GM23338 (cell line): Measurements from ENCODE around the gene CATSPERD.

Source experiments
- CTCF ChIP-seq, 2 experiments: fragments of 200-600 bp in 1 of 2; sonication (generic) in 1 of 2; conservative IDR thresholded peaks; 2 replicates each; pipeline versions ENCODE4 v1.5.1 to v1.6.1; 2016 to 2017; ENCODE audit warnings: antibody characterized with exemption in 2 of 2, low read depth in 2 of 2, mild to moderate bottlenecking in 2 of 2, moderate library complexity in 1 of 2
- EZH2 ChIP-seq: fragments of 200-600 bp; sonication (generic); IDR thresholded peaks from one replicate; pipeline ENCODE4 v1.8.0; 2017; ENCODE audit warnings: antibody characterized with exemption, mild to moderate bottlenecking, low read depth; ENCODE audit not compliant: unreplicated experiment
- EZH2phosphoT487 ChIP-seq: fragments of 200-600 bp; sonication (generic); IDR thresholded peaks from one replicate; pipeline ENCODE4 v1.8.1; 2018; ENCODE audit warnings: antibody characterized with exemption; ENCODE audit not compliant: unreplicated experiment
- JUNB ChIP-seq: IDR thresholded peaks from one replicate; pipeline ENCODE4 v1.6.1; 2016; ENCODE audit warnings: antibody characterized with exemption; ENCODE audit not compliant: unreplicated experiment
- POLR2AphosphoS5 ChIP-seq: IDR thresholded peaks from 2 replicates; pipeline ENCODE4 v1.6.1; 2016; ENCODE audit warnings: antibody characterized with exemption, low read depth
- STAT1 ChIP-seq: IDR thresholded peaks from one replicate; pipeline ENCODE4 v1.6.1; 2016; ENCODE audit warnings: antibody characterized with exemption; ENCODE audit not compliant: unreplicated experiment
- ZNF114 ChIP-seq: fragments of 250-450 bp; sonication (Bioruptor Pico); IDR thresholded peaks from 2 replicates; pipeline ENCODE4 v1.5.0; 2020; ENCODE audit warnings: mild to moderate bottlenecking, moderate library complexity
- ZNF331 ChIP-seq: fragments of 250-450 bp; sonication (Bioruptor Pico); IDR thresholded peaks from 2 replicates; pipeline ENCODE4 v1.5.0; 2020; ENCODE audit warnings: low read depth, mild to moderate bottlenecking, moderate library complexity
- TF ChIP-seq, protein P1 (sequence below): IDR thresholded peaks from 2 replicates; pipeline ENCODE4 v1.6.1; 2016; ENCODE audit warnings: antibody characterized with exemption

GRCh38 chr19:5679289-5680083, 41.0 kb upstream of the CATSPERD start:
- no peak for TF ChIP-seq EZH2phosphoT487
- no peak for TF ChIP-seq CTCF (conservative IDR thresholded peaks at IDR 0.05; ENCODE audit: low read depth in 2 of 2)
- TF ChIP-seq ZNF114 (CRISPR knock-in tag), result no peak
- TF ChIP-seq STAT1, result no peak
- TF ChIP-seq EZH2, result no peak
- no peak for TF ChIP-seq POLR2AphosphoS5
- TF ChIP-seq, protein P1, sequence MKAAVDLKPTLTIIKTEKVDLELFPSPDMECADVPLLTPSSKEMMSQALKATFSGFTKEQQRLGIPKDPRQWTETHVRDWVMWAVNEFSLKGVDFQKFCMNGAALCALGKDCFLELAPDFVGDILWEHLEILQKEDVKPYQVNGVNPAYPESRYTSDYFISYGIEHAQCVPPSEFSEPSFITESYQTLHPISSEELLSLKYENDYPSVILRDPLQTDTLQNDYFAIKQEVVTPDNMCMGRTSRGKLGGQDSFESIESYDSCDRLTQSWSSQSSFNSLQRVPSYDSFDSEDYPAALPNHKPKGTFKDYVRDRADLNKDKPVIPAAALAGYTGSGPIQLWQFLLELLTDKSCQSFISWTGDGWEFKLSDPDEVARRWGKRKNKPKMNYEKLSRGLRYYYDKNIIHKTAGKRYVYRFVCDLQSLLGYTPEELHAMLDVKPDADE, result no peak
- TF ChIP-seq JUNB, result no peak
- TF ChIP-seq ZNF331 (CRISPR knock-in tag), result no peak
